Transverse colon (tissue), 4 donors: ENCODE measurements around the gene ZNF552. TPM values are rescaled to one million over a fixed set of nuclear protein-coding genes. Genes with fewer than 3 reads are reported as not detected.
"Not testable (repeated sequence)": the region's sequence is repeated elsewhere in the genome, so short reads cannot be mapped to it uniquely, and the experiment has no call there.

Experiments used
- DNase-seq: peaks from one replicate; pipeline ENCODE4 v3.0.0-alpha.2; 2019
- H3K27ac ChIP-seq, 4 donors: fragments of 200-600 bp; sonication (generic); 2 replicates each; pipeline ENCODE4 v1.5.1; 2016 to 2018; ENCODE audit warnings: inconsistent platforms in 4 of 4
- H3K27me3 ChIP-seq: fragments of 200-600 bp; sonication (generic); 2 replicates; pipeline ENCODE4 v1.5.1; 2017; ENCODE audit warnings: inconsistent platforms
- H3K36me3 ChIP-seq, 4 donors: fragments of 200-600 bp; sonication (generic); 2 replicates each; pipeline ENCODE4 v1.5.1; 2017 to 2019; ENCODE audit warnings: inconsistent platforms in 4 of 4
- H3K4me1 ChIP-seq, 4 donors: fragments of 200-600 bp; sonication (generic); 2 replicates each; pipeline ENCODE4 v1.5.1; 2017 to 2020; ENCODE audit warnings: inconsistent platforms in 4 of 4
- H3K4me3 ChIP-seq, 4 donors: fragments of 200-600 bp; sonication (generic); 1 replicate in 1 of 4; 2 replicates in 3 of 4; pipeline versions ENCODE4 v1.5.1 to v1.6.1; 2017 to 2019; ENCODE audit warnings: inconsistent platforms in 4 of 4
- H3K9me3 ChIP-seq, 2 donors: fragments of 200-600 bp; sonication (generic); 2 replicates each; pipeline ENCODE4 v1.5.1; 2017 to 2019; ENCODE audit warnings: inconsistent platforms in 2 of 2
- CTCF ChIP-seq, 5 experiments: fragments of 200-600 bp in 3 of 5; fragments of 450-650 bp in 2 of 5; sonication (generic) in 3 of 5; IDR thresholded peaks; 1 replicate in 2 of 5; 2 replicates in 3 of 5; pipeline ENCODE4 v1.5.1; 2016 to 2017; ENCODE audit warnings: antibody characterized with exemption in 5 of 5, inconsistent platforms in 3 of 5, mild to moderate bottlenecking in 2 of 5, moderate library complexity in 1 of 5
- EP300 ChIP-seq: sonication (generic); formaldehyde crosslinking; IDR thresholded peaks from one replicate; pipeline ENCODE4 v1.6.1; 2017; ENCODE audit warnings: antibody characterized with exemption, low read depth
- POLR2A ChIP-seq: fragments of 450-650 bp; IDR thresholded peaks from one replicate; pipeline ENCODE4 v1.6.1; 2016; ENCODE audit warnings: antibody characterized with exemption, mild to moderate bottlenecking, moderate library complexity
- POLR2AphosphoS5 ChIP-seq, 3 donors: sonication (generic); formaldehyde crosslinking; IDR thresholded peaks; one replicate each; pipeline ENCODE4 v1.6.1; 2016; ENCODE audit warnings: antibody characterized with exemption in 3 of 3
- WGBS, 2 donors: methylation state at CpG; one replicate each; pipeline ENCODE4 v1.1.5; 2018; ENCODE audit warnings: low coverage in 1 of 2; 5-methylcytosine and 5-hydroxymethylcytosine counted together
- in situ Hi-C, 4 donors: fragments of 200-750 bp; cut with MboI; loops; one replicate each; pipeline versions ENCODE4 v1.15.0 to v1.15.1; 2017; ENCODE audit warnings: low sequenced_read_pairs in 3 of 4, low pct_ligation_motif_present in 1 of 4, low pct_unique_long_range_greater_than_20kb in 1 of 4
- intact Hi-C: fragments of 100-400 bp; cut with DNase I; formaldehyde crosslinking; loops from one replicate; pipeline ENCODE4 v1.15.1; 2023; ENCODE audit warnings: low total_unique reads
- total RNA-seq, 4 donors: library from RNA; depleted of rRNA; stranded (reverse); fragments of >200 nt; gene quantifications; one replicate each; pipeline ENCODE4 v1.1.0, GENCODE V29; 2016

Gene ZNF552
- total RNA-seq, 4 donors from 2014 or later: 41.2 to 145 (median 68.8) TPM

GRCh38 chr19:57812226-57812625, 2.5 kb downstream of the ZNF552 start:
- peaks cover 4 to 40% (median 27%) of the 10 kb centered on the region in 4 donors for H3K4me1 ChIP-seq
- TF ChIP-seq POLR2A: no peak
- no peak for TF ChIP-seq EP300
- no peak for TF ChIP-seq POLR2AphosphoS5 (IDR thresholded peaks at IDR 0.05)
- no peak for TF ChIP-seq CTCF (IDR thresholded peaks at IDR 0.05)
- H3K4me3 ChIP-seq: no peak overlapping the region
- H3K36me3 ChIP-seq: peaks cover 0 to 25% (median 9%) of the 10 kb centered on the region in 4 donors
- peak overlapping the region; percentile 11 to 56 (median 42) for H3K27ac ChIP-seq
- H3K27me3 ChIP-seq: no peaks in the 10 kb centered on the region
- 77 to 86% methylated on average over 3 of the region's 3 CpGs for WGBS, 2 donors
- intact Hi-C loops (no loop called here), in situ Hi-C loops (no loop called here)
- H3K9me3 ChIP-seq: no peaks in the 10 kb centered on the region
- no peak for DNase-seq

GRCh38 chr19:57810410-57811295, 4.1 kb downstream of the ZNF552 start:
- H3K4me3 ChIP-seq, DNase-seq, in situ Hi-C loops, H3K9me3 ChIP-seq, H3K27me3 ChIP-seq, intact Hi-C loops: not testable (repeated sequence)
- WGBS, 2 donors: 53 to 71% methylated on average over 13 to 17 of the region's 17 CpGs
- Histone ChIP-seq H3K36me3 (peaks cover 0 to 28% (median 12%) of the 10 kb centered on the region in 4 donors), H3K27ac (peak overlapping the region in 1 of 4 donors; percentile 38), H3K4me1 (peaks cover 4 to 47% (median 33%) of the 10 kb centered on the region in 4 donors)

GRCh38 chr19:57807541-57807940, 7.2 kb downstream of the ZNF552 start:
- Histone ChIP-seq H3K36me3 (peaks cover 0 to 28% (median 10%) of the 10 kb centered on the region in 4 donors), H3K27ac (no peak overlapping the region), H3K4me1 (peaks cover 0 to 54% (median 40%) of the 10 kb centered on the region in 4 donors), H3K27me3 (no peaks in the 10 kb centered on the region), H3K4me3 (no peak overlapping the region), H3K9me3 (no peaks in the 10 kb centered on the region)
- in situ Hi-C loops: no loop called here
- no peak for DNase-seq
- TF ChIP-seq CTCF (IDR thresholded peaks at IDR 0.05): no peak
- 92 to 100% methylated on average over 1 to 2 of the region's 2 CpGs for WGBS, 2 donors
- intact Hi-C loops: no loop called here

- Histone ChIP-seq H3K4me3 (peak overlapping the region; percentile 48 to 72 (median 56)), H3K36me3 (peaks cover 0 to 22% (median 4%) of the 10 kb centered on the region in 4 donors), H3K27ac (peak overlapping the region; percentile 91 to 94 (median 92)), H3K27me3 (no peaks in the 10 kb centered on the region), H3K4me1 (peaks cover 0 to 72% (median 52%) of the 10 kb centered on the region in 4 donors), H3K9me3 (no peaks in the 10 kb centered on the region)
- WGBS, 2 donors: 8 to 12% methylated on average over 5 to 19 of the region's 19 CpGs
- DNase-seq: peak; percentile 26
- intact Hi-C loops (no loop called here), in situ Hi-C loops (no loop called here)
- TF ChIP-seq POLR2AphosphoS5 (IDR thresholded peaks at IDR 0.05) (peak in 1 of 3 donors; percentile 18), CTCF (IDR thresholded peaks at IDR 0.05) (no peak)
Observed at GRCh38 chr19:57803594-57804325, 11.0 kb downstream of the ZNF552 start.
